ENCODE measurements around the gene DCDC2C. TPM values are rescaled to one million over a fixed set of nuclear protein-coding genes. Genes with fewer than 3 reads are reported as not detected.

DCDC2C gene
- total RNA-seq, 1 experiment from 2014 or later, result not detected

- no peak for TF ChIP-seq PREB (CRISPR knock-in tag; IDR thresholded peaks at IDR 0.05; ENCODE audit: borderline replicate concordance)
Observed at GRCh38 chr2:3762771-3763447, 59.5 kb downstream of the DCDC2C start (continued).

GRCh38 chr2:3766824-3767223, 63.4 kb downstream of the DCDC2C start:
- POLR2A ChIA-PET, result no interaction called here
- DNase-seq (ENCODE audit: low spot score), result no peak
- CTCF ChIA-PET, result no interaction called here
- Mint-ChIP-seq H3K4me3 (no peak overlapping the region), H3K4me1 (no peaks in the 10 kb centered on the region), H3K27ac (no peak overlapping the region), H3K36me3 (peaks cover 93% of the 10 kb centered on the region), H3K27me3 (ENCODE audit: low read depth) (peaks cover 7% of the 10 kb centered on the region), H3K9me3 (peaks cover 98% of the 10 kb centered on the region)
- ATAC-seq, result no peak
- TF ChIP-seq NFYB (CRISPR knock-in tag; conservative IDR thresholded peaks at IDR 0.05; ENCODE audit: low read depth) (no peak), FOXK1 (CRISPR knock-in tag; IDR thresholded peaks at IDR 0.05) (no peak), ZNF138 (CRISPR knock-in tag; conservative IDR thresholded peaks at IDR 0.05) (no peak)

- Mint-ChIP-seq H3K4me1 (no peaks in the 10 kb centered on the region), H3K27me3 (ENCODE audit: low read depth) (peaks cover 7% of the 10 kb centered on the region), H3K4me3 (no peak overlapping the region), H3K9me3 (peaks cover 95% of the 10 kb centered on the region), H3K27ac (no peak overlapping the region), H3K36me3 (peaks cover 89% of the 10 kb centered on the region)
- ChIA-PET POLR2A (no interaction called here), CTCF (no interaction called here)
- DNase-seq (ENCODE audit: low spot score) (no peak), ATAC-seq (no peak)
- TF ChIP-seq SMAD3 (CRISPR knock-in tag; IDR thresholded peaks at IDR 0.05; ENCODE audit: borderline replicate concordance), result no peak
Observed at GRCh38 chr2:3768960-3769765, 65.8 kb downstream of the DCDC2C start.

GRCh38 chr2:3769766-3770165, 66.4 kb downstream of the DCDC2C start:
- DNase-seq (ENCODE audit: low spot score), result no peak
- peaks cover 87% of the 10 kb centered on the region for H3K36me3 Mint-ChIP-seq
- ChIA-PET POLR2A (no interaction called here), CTCF (no interaction called here)
- no peak for ATAC-seq
- H3K4me1 Mint-ChIP-seq, result no peaks in the 10 kb centered on the region
- peaks cover 7% of the 10 kb centered on the region for H3K27me3 Mint-ChIP-seq (ENCODE audit: low read depth)
- H3K27ac Mint-ChIP-seq, result no peak overlapping the region
- TF ChIP-seq GTF2I (CRISPR knock-in tag; conservative IDR thresholded peaks at IDR 0.05) (no peak), ZNF121 (CRISPR knock-in tag; IDR thresholded peaks at IDR 0.05) (no peak), STAT6 (CRISPR knock-in tag; conservative IDR thresholded peaks at IDR 0.05; ENCODE audit: low read depth) (no peak), ELF4 (CRISPR knock-in tag; IDR thresholded peaks at IDR 0.05; ENCODE audit: low read depth) (no peak), E2F1 (CRISPR knock-in tag; IDR thresholded peaks at IDR 0.05) (no peak)
- H3K9me3 Mint-ChIP-seq, result peaks cover 94% of the 10 kb centered on the region
- H3K4me3 Mint-ChIP-seq, result no peak overlapping the region

All from WTC11 (cell line).